ENCODE data around the gene SLC31A1.
"Not testable (repeated sequence)": the region's sequence is repeated elsewhere in the genome, so short reads cannot be mapped to it uniquely, and the experiment has no call there.

The SLC31A1 gene

GRCh38 chr9:113221800-113222481 is 597 bp downstream of the SLC31A1 start:
- DNase-seq: peak; percentile 62

DNA sequence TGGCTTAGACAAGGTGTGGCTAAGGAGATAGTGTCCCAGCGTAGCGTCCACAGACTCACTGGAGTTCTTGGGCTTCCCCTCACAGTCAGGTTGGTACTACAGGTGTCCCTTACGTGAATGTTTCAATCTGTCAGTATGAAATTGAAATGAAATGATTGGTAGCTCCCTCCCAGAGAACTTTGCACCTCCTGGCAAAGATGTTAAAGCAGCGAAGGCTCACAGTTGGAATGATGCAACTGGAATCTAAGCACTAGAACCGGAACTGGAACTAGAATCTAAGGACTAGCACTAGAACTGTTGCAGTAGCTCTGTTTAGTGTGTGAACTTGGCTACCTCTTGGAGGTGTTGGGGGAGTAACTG is 1.1 kb downstream of the SLC31A1 start:
- DNase-seq: peak; percentile 39

DNA sequence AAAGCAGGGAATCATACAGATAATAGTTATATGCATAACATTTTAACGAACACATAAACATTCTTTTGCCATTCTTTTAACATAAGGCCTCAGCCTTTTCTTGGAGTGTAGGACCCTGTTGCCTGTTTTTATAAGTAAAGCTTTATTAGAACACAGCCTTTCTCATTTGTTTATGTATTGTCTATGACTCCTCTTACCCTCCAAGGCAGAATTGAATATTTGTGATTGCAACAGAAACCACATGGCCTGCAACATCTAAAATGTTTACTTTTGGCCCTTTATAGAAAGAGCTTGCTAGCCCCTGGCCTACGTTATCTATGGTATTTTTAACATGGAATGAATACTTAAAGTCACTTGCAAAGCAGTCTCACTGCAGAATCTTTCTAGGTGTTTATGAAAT is 2.6 kb downstream of the SLC31A1 start:
- no peak for DNase-seq

DNA sequence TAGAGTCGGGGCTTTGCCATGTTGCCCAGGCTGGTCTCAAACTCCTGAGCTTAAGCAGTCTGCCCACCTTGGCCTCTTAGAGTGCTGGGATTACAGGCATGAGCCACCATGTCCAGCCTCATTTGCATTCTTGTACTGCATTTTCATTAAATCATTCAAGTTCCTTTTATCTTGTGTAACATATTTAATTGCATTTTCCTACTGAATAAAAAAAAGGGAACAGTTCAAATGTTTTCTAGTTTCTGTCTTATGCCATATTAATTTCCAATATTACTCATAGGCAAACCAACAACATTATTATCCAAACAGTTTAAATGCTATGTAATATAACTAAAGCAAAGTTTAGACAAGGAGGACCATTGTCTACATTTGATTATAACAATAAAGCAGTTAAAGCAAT is 6.1 kb downstream of the SLC31A1 start:
- no peak for DNase-seq

DNA sequence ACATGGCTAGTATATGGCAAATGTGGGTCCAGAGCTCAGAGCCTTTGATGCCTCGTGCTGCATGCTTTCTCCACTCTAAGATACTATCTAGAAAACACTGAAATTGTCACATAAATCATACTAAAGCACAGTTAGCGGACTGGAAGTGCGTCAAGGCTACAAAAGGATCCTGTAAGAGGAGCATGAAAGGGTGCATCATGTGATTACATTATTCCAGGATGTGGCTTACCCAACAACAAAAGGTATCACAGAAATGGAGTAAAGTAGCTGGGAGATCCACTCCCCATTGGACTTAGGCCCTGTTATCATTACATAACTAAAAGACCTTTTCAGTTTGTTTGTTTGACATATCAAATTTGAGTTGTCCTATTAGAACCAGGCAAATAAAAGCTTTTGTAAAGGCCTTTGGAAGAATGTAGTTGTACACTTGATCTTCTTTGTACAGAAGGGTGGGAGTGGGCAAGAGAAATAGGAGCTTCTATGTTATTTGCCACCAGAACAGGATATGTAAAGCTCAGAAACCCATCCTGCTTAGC is 6.9 kb downstream of the SLC31A1 start:
- no peak for DNase-seq

DNA sequence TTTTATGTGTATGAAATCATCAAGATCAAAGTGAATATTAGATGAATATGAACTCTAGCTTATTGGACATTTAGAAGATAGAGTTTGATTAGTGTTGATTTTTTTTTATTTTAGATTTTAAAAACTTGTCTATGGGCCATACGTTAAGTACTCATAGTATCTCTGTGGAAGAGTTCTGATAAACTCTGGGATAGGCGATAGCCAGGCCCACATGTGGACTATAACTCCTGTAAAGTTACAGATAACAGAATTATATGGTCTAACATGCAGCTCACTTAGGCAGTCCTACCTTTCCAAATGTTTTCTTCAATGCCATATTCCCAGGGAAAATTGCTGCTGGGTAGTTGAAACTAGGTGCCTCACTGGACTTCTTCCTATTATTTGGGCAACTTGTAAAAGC is 10.4 kb downstream of the SLC31A1 start:
- no peak for DNase-seq

DNA sequence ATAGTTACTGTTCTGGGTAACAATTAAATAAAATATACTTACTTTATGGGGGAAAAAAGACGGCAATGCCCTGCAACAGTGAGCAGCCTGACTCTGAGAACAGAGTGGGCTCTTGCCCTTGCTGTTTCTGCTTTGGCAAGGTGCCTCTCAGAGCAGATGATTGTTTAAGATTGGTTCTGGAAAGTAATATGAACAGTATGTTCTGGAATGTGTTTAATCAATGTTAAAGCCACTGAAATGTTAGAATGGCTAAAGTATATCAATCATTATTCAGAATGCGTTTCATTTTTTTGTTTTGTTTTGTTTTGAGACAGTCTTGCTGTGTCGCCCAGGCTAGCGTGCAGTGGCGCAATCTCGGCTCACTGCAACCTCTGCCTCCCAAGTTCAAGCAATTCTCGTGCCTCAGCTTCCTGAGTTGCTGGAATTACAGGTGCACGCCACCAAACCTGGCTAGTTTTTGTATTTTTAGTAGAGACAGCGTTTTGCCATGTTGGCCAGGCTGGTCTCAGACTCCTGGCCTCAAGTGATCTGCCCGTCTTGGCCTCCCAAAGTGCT is 14.4 kb downstream of the SLC31A1 start:
- DNase-seq: not testable (repeated sequence)

GRCh38 chr9:113237026-113237425 is 15.7 kb downstream of the SLC31A1 start:
- DNase-seq: no peak

- DNase-seq: no peak
Measured at GRCh38 chr9:113238202-113238858, 17.0 kb downstream of the SLC31A1 start.

DNA sequence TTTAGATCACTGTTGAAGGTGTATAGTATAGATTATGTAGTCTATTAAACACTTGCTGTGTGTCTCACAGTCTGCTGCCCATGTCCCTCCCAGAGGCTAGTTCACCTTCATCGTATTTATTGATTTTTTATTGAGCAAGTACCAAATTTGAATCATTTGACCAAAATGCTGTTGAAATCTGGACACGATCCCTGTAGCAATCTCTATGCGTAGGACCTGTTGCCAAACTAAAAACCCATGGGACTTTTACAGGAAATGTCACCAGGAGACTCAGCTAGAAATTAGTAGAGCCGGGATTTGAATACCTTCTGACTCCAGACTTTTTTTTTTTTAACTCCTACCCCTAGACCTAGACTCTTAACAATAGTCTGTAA is 17.5 kb downstream of the SLC31A1 start:
- no peak for DNase-seq

DNA sequence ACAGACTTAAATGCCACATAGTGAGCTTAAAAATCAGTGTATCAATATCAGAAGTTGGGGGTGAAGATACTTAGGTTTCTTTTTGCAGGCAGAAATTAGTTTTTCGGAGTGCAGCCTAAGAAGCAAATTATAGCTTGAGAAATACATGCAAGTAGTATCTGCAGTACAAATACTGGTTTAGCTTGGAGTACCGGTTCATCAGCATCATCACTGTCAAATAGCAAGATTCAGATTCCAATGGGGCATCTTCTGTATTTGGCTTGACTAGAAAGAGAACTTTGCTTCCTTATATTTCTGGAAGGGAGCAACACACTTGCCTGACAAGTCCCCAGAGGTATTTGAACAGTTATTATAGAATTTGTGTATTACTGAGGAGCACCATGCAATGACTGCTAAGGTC is 19.8 kb downstream of the SLC31A1 start:
- no peak for DNase-seq

- DNase-seq: no peak
Measured at GRCh38 chr9:113244556-113244955, 23.2 kb downstream of the SLC31A1 start.

DNA sequence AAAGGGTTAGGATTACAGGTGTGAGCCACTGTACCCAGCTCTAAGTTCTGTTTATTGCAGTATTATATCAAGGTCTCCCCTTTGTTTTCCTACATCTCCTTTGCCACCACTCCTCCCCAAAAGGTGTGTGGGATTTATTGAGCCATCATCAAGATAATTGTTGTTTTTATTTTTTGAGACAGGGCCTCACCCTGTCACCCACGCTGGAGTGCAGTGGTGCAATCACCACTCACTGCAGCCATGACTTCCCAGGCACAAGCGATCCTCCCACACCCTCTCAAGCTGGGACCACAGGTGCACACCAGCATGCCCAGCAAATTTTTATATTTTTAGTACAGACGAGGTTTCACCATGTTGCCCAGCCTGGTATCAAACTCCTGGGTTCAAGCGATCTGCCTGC is 24.6 kb downstream of the SLC31A1 start:
- no peak for DNase-seq

DNA sequence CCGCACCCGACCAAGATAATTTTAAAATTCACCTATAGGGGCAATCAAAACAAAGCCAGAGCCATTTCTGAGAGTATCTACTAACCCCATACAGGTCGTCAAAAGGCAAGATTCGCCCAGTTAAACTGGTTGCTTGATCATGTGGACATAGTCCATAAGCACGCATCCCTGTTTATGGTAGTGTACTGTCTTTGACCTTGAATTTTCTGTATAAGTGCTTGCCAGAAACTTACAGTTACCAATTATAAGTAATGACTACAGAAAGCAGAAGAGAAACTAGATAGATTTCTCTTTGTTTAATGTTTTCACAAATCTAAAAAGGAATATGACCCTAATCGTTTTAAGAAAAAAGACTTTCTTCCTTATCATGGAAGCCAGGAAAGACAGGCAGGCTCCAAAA is 25.6 kb downstream of the SLC31A1 start:
- DNase-seq: no peak

DNA sequence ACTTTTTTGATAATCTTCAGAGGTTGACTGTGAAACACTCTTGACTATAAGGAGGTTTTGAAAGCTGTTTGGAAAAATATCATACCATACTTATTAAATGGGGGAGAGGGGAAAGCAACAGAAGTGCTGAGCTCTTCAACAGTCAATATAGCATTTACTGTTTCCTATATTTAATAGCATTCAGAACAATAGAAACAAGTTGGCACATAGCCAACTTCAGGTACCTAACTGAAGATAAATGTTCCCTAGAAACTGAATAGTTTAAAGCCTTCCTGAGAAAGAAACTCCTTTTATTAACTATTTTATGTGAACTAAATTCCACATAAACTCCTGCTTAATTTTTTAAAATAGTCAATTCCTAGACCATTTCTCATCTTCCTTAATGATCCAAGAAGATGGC is 26.3 kb downstream of the SLC31A1 start:
- peak; percentile 29 for DNase-seq

DNA sequence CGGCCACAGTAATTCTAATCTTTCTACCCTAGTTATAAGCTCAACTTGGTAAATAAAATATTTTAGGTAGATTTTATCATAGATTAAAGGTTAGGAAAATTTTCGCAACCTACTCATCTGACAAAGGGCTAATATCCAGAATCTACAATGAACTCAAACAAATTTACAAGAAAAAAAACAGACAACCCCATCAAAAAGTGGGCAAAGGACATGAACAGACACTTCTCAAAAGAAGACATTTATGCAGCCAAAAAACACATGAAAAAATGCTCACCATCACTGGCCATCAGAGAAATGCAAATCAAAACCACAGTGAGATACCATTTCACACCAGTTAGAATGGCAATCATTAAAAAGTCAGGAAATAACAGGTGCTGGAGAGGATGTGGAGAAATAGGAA is 28.3 kb downstream of the SLC31A1 start:
- not testable (repeated sequence) for DNase-seq

- no peak for DNase-seq
Measured at GRCh38 chr9:113250807-113251206, 29.5 kb downstream of the SLC31A1 start.

- DNase-seq: no peak
Measured at GRCh38 chr9:113254991-113255390, 33.6 kb downstream of the SLC31A1 start.

- no peak for DNase-seq
Measured at GRCh38 chr9:113255438-113255837, 34.1 kb downstream of the SLC31A1 start.

DNA sequence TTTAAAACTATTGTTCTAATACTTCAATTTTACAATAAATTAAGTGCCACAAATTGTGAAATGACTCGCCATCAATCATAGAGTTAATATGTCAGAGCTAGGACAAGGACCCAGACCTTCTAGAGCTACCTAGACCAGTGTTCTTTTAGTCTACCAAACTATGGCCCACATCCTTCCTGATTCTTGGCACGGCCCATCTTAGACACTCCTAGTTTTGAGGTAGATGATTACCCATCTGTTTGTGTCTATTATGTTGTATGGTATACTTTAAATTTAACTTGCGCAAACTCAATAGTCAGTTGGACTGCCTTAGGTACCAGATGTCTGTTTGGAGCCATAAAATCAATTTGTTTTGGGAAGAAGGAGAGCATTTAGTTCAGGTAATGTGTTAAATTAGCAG is 36.5 kb downstream of the SLC31A1 start:
- DNase-seq: no peak

DNA sequence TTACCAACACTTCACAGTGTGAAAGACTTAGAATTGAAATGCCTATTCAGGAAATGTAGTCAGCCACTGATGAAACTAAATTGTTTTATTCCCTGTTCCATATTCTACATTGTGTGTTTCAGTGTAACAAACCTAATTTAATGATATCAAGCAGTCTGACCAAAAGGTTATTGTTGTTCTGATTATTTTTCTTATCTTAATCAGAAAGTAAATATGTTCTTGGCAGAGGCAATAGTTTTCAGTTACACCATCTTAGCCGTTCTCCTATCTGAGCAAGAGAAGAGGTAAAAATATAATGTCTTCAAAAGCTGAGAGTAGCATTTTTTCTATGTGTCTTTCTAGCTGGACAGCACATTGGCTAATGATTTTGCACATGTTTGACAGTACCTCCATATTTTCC is 36.9 kb downstream of the SLC31A1 start:
- no peak for DNase-seq

- DNase-seq: no peak
Measured at GRCh38 chr9:113261917-113262671, 40.8 kb downstream of the SLC31A1 start.

- no peak for DNase-seq
Measured at GRCh38 chr9:113266174-113266573, 44.8 kb downstream of the SLC31A1 start.

Data from NCI-H69 (cell line).